Measurements from ENCODE around the gene ZNF362. TPM values are rescaled to one million over a fixed set of nuclear protein-coding genes. Genes with fewer than 3 reads are reported as not detected.

ZNF362 gene
- total RNA-seq, 2 experiments from 2014 or later = 8.9 to 26.1 TPM

- H3K36me3 ChIP-seq (ENCODE audit: insufficient read depth, low read length) = peaks cover 48% of the 10 kb centered on the region; the same call in 1 of the 2 replicates
- ChIA-PET POLR2A (no interaction called here), CTCF (ENCODE audit: unreplicated experiment) (interaction anchor here (0.6 kb wide), 1 partner anchor 9 kb away, joined by 3 read pairs; no protein-coding TSS in a partner anchor)
- peaks cover 7% of the 10 kb centered on the region for H3K4me1 ChIP-seq (ENCODE audit: insufficient read depth, low read length, poor library complexity, severe bottlenecking)
- H4K20me1 ChIP-seq (ENCODE audit: insufficient read depth, low read length) = no peaks in the 10 kb centered on the region
- intact Hi-C loops (cut with micrococcal nuclease; ENCODE audit: unreplicated experiment) = no loop called here
- no peaks in the 10 kb centered on the region for H3K9me2 ChIP-seq (ENCODE audit: insufficient read depth, low read length)
- DNase-seq (ENCODE audit: low spot score) = peak; percentile 19
- no peaks in the 10 kb centered on the region for H3K79me2 ChIP-seq (ENCODE audit: insufficient read depth, low read depth, low read length)
- no TSS peak for BruUV-seq (replicated peaks)
- no peak overlapping the region for H3K27ac ChIP-seq (ENCODE audit: low read depth, low read length, poor library complexity, severe bottlenecking)
- no peaks in the 10 kb centered on the region for H3K9me3 ChIP-seq (ENCODE audit: low read length)
- no peak overlapping the region for H2AFZ ChIP-seq (ENCODE audit: low read length)
- H3K4me2 ChIP-seq (ENCODE audit: low read length) = no peak overlapping the region
- no peak for TF ChIP-seq EZH2phosphoT487 (IDR thresholded peaks at IDR 0.05; ENCODE audit: borderline replicate concordance, low read depth, low read length)
- TF ChIP-seq, protein P1, sequence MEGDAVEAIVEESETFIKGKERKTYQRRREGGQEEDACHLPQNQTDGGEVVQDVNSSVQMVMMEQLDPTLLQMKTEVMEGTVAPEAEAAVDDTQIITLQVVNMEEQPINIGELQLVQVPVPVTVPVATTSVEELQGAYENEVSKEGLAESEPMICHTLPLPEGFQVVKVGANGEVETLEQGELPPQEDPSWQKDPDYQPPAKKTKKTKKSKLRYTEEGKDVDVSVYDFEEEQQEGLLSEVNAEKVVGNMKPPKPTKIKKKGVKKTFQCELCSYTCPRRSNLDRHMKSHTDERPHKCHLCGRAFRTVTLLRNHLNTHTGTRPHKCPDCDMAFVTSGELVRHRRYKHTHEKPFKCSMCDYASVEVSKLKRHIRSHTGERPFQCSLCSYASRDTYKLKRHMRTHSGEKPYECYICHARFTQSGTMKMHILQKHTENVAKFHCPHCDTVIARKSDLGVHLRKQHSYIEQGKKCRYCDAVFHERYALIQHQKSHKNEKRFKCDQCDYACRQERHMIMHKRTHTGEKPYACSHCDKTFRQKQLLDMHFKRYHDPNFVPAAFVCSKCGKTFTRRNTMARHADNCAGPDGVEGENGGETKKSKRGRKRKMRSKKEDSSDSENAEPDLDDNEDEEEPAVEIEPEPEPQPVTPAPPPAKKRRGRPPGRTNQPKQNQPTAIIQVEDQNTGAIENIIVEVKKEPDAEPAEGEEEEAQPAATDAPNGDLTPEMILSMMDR (conservative IDR thresholded peaks at IDR 0.05; ENCODE audit: low read length) = no peak
- no peak overlapping the region for H3K4me3 ChIP-seq (ENCODE audit: low read depth, low read length, poor library complexity, severe bottlenecking)
These were observed 66.7 kb downstream of the ZNF362 start for GRCh38 chr1:33322870-33323585.

GRCh38 chr1:33323663-33324477, 67.6 kb downstream of the ZNF362 start:
- peaks cover 55% of the 10 kb centered on the region; the same call in 1 of the 2 replicates for H3K36me3 ChIP-seq (ENCODE audit: insufficient read depth, low read length)

More at GRCh38 chr1:33323663-33324477, 67.6 kb downstream of the ZNF362 start:
- Histone ChIP-seq H3K4me1 (ENCODE audit: insufficient read depth, low read length, poor library complexity, severe bottlenecking) (peaks cover 7% of the 10 kb centered on the region), H3K4me3 (ENCODE audit: low read depth, low read length, poor library complexity, severe bottlenecking) (no peak overlapping the region), H3K4me2 (ENCODE audit: low read length) (no peak overlapping the region), H4K20me1 (ENCODE audit: insufficient read depth, low read length) (no peaks in the 10 kb centered on the region), H3K27ac (ENCODE audit: low read depth, low read length, poor library complexity, severe bottlenecking) (no peak overlapping the region), H3K9me2 (ENCODE audit: insufficient read depth, low read length) (no peaks in the 10 kb centered on the region), H2AFZ (ENCODE audit: low read length) (no peak overlapping the region), H3K79me2 (ENCODE audit: insufficient read depth, low read depth, low read length) (no peaks in the 10 kb centered on the region), H3K9me3 (ENCODE audit: low read length) (no peaks in the 10 kb centered on the region)
- ChIA-PET CTCF (ENCODE audit: unreplicated experiment) (interaction anchor here (0.6 kb wide), 1 partner anchor 10 kb away, joined by 3 read pairs; no protein-coding TSS in a partner anchor), POLR2A (no interaction called here)
- no peak for DNase-seq (ENCODE audit: low spot score)
- TSS peak; percentile 66 for BruUV-seq (replicated peaks)
- no peak for TF ChIP-seq EZH2phosphoT487 (IDR thresholded peaks at IDR 0.05; ENCODE audit: borderline replicate concordance, low read depth, low read length)
- TF ChIP-seq, protein P1 (conservative IDR thresholded peaks at IDR 0.05; ENCODE audit: low read length) = no peak
- intact Hi-C loops (cut with micrococcal nuclease; ENCODE audit: unreplicated experiment) = no loop called here
